Erythroblast (primary cell): ENCODE results near the gene SUGCT.

Experiments
- DNase-seq, 2 experiments: peaks; one replicate each; lab custom pipeline; 2025; lab: John Stamatoyannopoulos, UW
- GATA1 ChIP-seq: IDR thresholded peaks from 2 replicates; pipeline ENCODE4 v1.6.1; 2011; ENCODE audit warnings: low read depth, mild to moderate bottlenecking, control low read depth, low read length, moderate library complexity
- POLR2A ChIP-seq: IDR thresholded peaks from 2 replicates; pipeline ENCODE4 v1.6.1; 2011; ENCODE audit warnings: mild to moderate bottlenecking, low read length

The SUGCT gene

GRCh38 chr7:40327873-40328272 is 193.1 kb downstream of the SUGCT start:
- TF ChIP-seq GATA1 = no peak

GRCh38 chr7:40329601-40330153 is 194.9 kb downstream of the SUGCT start:
- TF ChIP-seq GATA1 = no peak
- DNase-seq = peak; percentile 29 to 61

More at GRCh38 chr7:40327873-40328272, 193.1 kb downstream of the SUGCT start:
- no peak for DNase-seq

- DNase-seq = no peak
- TF ChIP-seq GATA1 = no peak
- no peak for TF ChIP-seq POLR2A
Measured at GRCh38 chr7:40330408-40330807, 195.6 kb downstream of the SUGCT start.

- no peak for DNase-seq
- TF ChIP-seq POLR2A (no peak), GATA1 (no peak)
Measured at GRCh38 chr7:40331915-40332314, 197.1 kb downstream of the SUGCT start.

GRCh38 chr7:40332516-40332915 is 197.7 kb downstream of the SUGCT start:
- no peak for TF ChIP-seq GATA1
- no peak for TF ChIP-seq POLR2A
- DNase-seq = no peak

GRCh38 chr7:40341836-40342235 is 207.0 kb downstream of the SUGCT start:
- TF ChIP-seq POLR2A = no peak
- TF ChIP-seq GATA1 = no peak

GRCh38 chr7:40346554-40346953 is 211.7 kb downstream of the SUGCT start:
- TF ChIP-seq POLR2A (no peak), GATA1 (no peak)
- DNase-seq = no peak

More at GRCh38 chr7:40341836-40342235, 207.0 kb downstream of the SUGCT start:
- no peak for DNase-seq

- DNase-seq = no peak
- no peak for TF ChIP-seq GATA1
Measured at GRCh38 chr7:40348126-40348728, 213.4 kb downstream of the SUGCT start.

GRCh38 chr7:40350100-40350499 is 215.3 kb downstream of the SUGCT start:
- DNase-seq = no peak
- TF ChIP-seq POLR2A (no peak), GATA1 (no peak)

GRCh38 chr7:40354711-40355110 is 219.9 kb downstream of the SUGCT start:
- no peak for TF ChIP-seq POLR2A
- no peak for TF ChIP-seq GATA1

GRCh38 chr7:40356312-40356711 is 221.5 kb downstream of the SUGCT start:
- TF ChIP-seq GATA1 (no peak), POLR2A (no peak)
- no peak for DNase-seq

More at GRCh38 chr7:40354711-40355110, 219.9 kb downstream of the SUGCT start:
- DNase-seq = no peak

GRCh38 chr7:40356871-40357709 is 222.3 kb downstream of the SUGCT start:
- TF ChIP-seq POLR2A = no peak
- TF ChIP-seq GATA1 = no peak

GRCh38 chr7:40369641-40370277 is 235.0 kb downstream of the SUGCT start:
- TF ChIP-seq POLR2A = no peak
- TF ChIP-seq GATA1 = no peak
- DNase-seq = no peak

More at GRCh38 chr7:40356871-40357709, 222.3 kb downstream of the SUGCT start:
- no peak for DNase-seq
